KOPT-K1 (cell line): ENCODE measurements around the gene THAP12.

ENCODE experiments used
- H3K27ac ChIP-seq: fragments of 200-600 bp; sonication (generic); 2 replicates; pipeline ENCODE4 v1.5.1; 2016; ENCODE audit warnings: antibody characterized with exemption, mild to moderate bottlenecking, low read depth, low read length; ENCODE audit not compliant: poor library complexity, severe bottlenecking
- H3K36me3 ChIP-seq: fragments of 200-600 bp; sonication (generic); 2 replicates; pipeline ENCODE4 v1.5.1; 2017; ENCODE audit warnings: antibody characterized with exemption, mild to moderate bottlenecking, low read length, moderate library complexity; ENCODE audit not compliant: insufficient read depth
- H3K9me3 ChIP-seq: fragments of 200-600 bp; sonication (generic); 2 replicates; pipeline ENCODE4 v1.5.1; 2017; ENCODE audit warnings: antibody characterized with exemption, low read length, mild to moderate bottlenecking; ENCODE audit not compliant: insufficient read depth, poor library complexity, severe bottlenecking

THAP12 gene

GRCh38 chr11:76310832-76311595 lies 69.9 kb downstream of the THAP12 start:
- Histone ChIP-seq H3K36me3 (no peaks in the 10 kb centered on the region), H3K9me3 (no peaks in the 10 kb centered on the region)

GRCh38 chr11:76307978-76308747 lies 72.8 kb downstream of the THAP12 start:
- Histone ChIP-seq H3K27ac (no peak overlapping the region), H3K36me3 (no peaks in the 10 kb centered on the region), H3K9me3 (no peaks in the 10 kb centered on the region)

More at GRCh38 chr11:76310832-76311595, 69.9 kb downstream of the THAP12 start:
- H3K27ac ChIP-seq = no peak overlapping the region

GRCh38 chr11:76307396-76307795 lies 73.5 kb downstream of the THAP12 start:
- H3K9me3 ChIP-seq = no peaks in the 10 kb centered on the region
- no peaks in the 10 kb centered on the region for H3K36me3 ChIP-seq

GRCh38 chr11:76303399-76303798 lies 77.5 kb downstream of the THAP12 start:
- no peaks in the 10 kb centered on the region for H3K36me3 ChIP-seq
- H3K9me3 ChIP-seq = no peaks in the 10 kb centered on the region
- H3K27ac ChIP-seq = no peak overlapping the region

More at GRCh38 chr11:76307396-76307795, 73.5 kb downstream of the THAP12 start:
- H3K27ac ChIP-seq = no peak overlapping the region

GRCh38 chr11:76302996-76303395 lies 77.9 kb downstream of the THAP12 start:
- no peaks in the 10 kb centered on the region for H3K9me3 ChIP-seq
- H3K27ac ChIP-seq = no peak overlapping the region
- no peaks in the 10 kb centered on the region for H3K36me3 ChIP-seq
